GM10248 (cell line): ENCODE measurements around the gene FAM131C.

Source experiments
- CTCF ChIA-PET: fragments of 300-600 bp; sonication (Branson Sonifier 250); formaldehyde crosslinking; extraction: SDS; loops from one replicate; lab custom pipeline; 2021; ENCODE audit warnings: antibody characterized with exemption; lab: Yijun Ruan, JAX
- POLR2A ChIA-PET: fragments of 350-650 bp; sonication (Branson Sonifier 250); formaldehyde crosslinking; extraction: SDS; loops from one replicate; lab custom pipeline; 2020; ENCODE audit warnings: antibody characterized with exemption; lab: Yijun Ruan, JAX
- DNase-seq: peaks from one replicate; pipeline ENCODE4 v3.0.0; 2012; ENCODE audit errors: extremely low spot score
- CTCF ChIP-seq: IDR thresholded peaks from 2 replicates; pipeline ENCODE4 v1.5.1; 2012; ENCODE audit warnings: mild to moderate bottlenecking, low read depth; ENCODE audit errors: extremely low read depth, missing control alignments, control extremely low read depth

The FAM131C gene

GRCh38 chr1:16068356-16069270 is 4.8 kb downstream of the FAM131C start:
- no peak for TF ChIP-seq CTCF
- no peak for DNase-seq
- ChIA-PET CTCF (interaction anchor here (1.3 to 3.6 kb wide), 5 partner anchors 10 to 277 kb away, joined by 3 to 30 read pairs (median 5); no protein-coding TSS in a partner anchor), POLR2A (no interaction called here)

DNA sequence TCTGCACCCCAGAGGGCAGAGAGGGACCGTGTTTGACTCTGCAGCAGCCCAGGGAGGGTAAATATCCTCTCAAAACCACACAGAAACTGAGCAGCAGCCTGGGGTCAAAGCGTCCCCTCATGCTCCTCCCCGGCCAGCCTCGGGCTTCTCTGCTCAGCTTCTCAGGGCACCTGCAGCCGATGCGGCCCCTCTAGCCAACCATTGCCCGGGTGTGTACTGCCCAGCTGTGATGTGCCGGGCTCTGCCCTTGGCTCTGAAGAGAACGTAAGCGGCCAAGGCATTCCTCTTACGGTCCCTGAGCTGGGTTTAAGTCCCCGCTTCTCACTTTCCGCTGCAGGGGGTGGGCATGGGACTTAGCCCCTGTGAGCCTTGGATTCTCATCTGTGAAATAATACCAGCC is 5.5 kb downstream of the FAM131C start:
- TF ChIP-seq CTCF = no peak
- CTCF ChIA-PET = interaction anchor here (1.3 to 3.6 kb wide), 6 partner anchors 11 to 276 kb away, joined by 3 to 30 read pairs (median 6); no protein-coding TSS in a partner anchor
- POLR2A ChIA-PET = no interaction called here
- DNase-seq = no peak

DNA sequence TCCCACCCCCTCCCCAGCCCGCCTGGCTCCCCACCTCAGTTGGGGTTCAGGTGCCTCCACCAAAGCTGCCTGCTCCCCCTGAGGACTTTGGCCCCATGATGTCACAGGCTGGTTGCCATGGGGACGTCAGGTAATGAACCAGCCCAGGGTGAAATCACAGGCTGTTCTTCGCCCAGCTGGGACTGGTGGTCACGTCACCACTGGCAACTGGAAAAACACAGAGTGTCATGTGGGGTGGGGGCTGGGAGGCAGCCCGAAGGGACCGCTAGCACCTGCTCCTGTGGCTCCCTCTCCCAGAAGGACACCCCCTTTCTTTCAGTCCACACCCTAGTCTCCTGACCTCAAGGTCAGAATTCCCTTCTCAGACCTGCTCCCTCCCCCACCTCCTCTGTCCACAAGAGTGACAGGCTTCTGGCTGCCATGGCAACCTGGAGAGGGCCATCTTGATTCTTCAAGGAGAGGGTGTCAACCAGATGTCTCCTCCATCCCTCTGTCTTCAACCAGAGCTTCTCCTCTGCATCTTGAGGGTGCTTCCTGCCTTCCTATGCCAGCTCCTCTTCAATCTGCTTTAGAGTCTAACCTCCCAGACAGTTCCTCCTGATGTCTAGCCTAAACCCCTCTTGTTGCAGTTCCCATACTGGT is 6.2 kb downstream of the FAM131C start:
- ChIA-PET CTCF (interaction anchor here (1.2 to 1.8 kb wide), 4 partner anchors 11 to 15 kb away, joined by 3 to 7 read pairs (median 5); no protein-coding TSS in a partner anchor), POLR2A (no interaction called here)
- TF ChIP-seq CTCF = no peak
- no peak for DNase-seq

- TF ChIP-seq CTCF = no peak
- POLR2A ChIA-PET = no interaction called here
- CTCF ChIA-PET = interaction anchor here (1.2 to 1.8 kb wide), 3 partner anchors 11 to 16 kb away, joined by 4 to 7 read pairs (median 6); no protein-coding TSS in a partner anchor
- no peak for DNase-seq
These were observed 7.2 kb downstream of the FAM131C start for GRCh38 chr1:16066245-16066644.

DNA sequence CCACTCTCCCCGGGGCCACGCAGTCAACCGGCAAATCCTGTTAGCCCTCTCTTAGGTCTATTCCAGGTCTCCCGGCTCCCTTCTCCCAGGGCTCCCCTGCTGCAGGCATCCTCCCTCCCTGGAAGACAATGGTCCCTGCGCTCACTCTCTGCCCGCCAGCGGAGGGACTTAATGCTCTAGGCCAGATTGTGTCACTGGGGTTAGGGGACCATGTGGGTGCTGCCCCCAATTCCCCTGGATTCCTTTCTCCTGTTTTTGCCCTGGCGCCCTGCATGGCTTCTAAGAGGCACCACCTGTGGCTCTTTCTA is 8.2 kb downstream of the FAM131C start:
- POLR2A ChIA-PET = no interaction called here
- DNase-seq = no peak
- no peak for TF ChIP-seq CTCF
- CTCF ChIA-PET = interaction anchor here (1.1 to 1.7 kb wide), 4 partner anchors 9 to 274 kb away, joined by 4 to 7 read pairs (median 4); no protein-coding TSS in a partner anchor

DNA sequence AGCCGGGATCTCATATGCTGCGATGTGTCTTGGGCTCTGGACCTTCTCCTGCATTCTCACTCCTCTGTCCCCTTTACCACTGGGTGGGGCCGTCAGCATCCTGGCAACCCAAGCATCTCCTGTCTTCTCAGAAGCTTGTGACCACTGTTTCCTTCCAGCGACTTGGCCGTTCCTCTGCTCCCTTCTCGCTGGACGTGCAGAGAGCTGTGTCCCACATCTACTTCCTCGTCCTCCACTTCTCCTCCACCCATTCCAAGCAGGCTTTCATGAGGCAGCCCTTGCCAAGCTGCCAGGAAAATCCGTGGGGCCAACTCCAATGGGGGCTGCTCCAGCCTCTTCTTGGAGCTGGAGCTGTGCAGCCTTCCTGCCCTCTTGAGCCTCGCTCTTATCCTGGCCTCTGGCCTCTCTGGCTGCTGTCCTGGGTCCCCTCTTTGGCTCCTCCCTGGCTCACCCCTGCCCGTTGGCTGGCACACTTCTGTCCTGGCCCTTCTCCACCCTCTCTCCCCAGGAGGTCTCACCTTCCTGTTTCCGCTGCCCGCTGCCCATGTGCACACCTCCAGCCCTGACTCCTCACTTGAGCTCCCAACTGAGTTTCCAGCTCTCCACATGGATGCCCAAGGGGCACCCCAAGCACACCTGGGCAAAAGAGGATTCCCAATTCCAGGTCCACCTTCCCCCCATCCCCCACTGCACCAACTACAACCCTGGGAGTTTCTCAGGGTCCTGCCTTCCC is 8.7 kb downstream of the FAM131C start:
- no peak for TF ChIP-seq CTCF
- ChIA-PET POLR2A (no interaction called here), CTCF (interaction anchor here (0.7 to 1.7 kb wide), 5 partner anchors 9 to 273 kb away, joined by 4 to 7 read pairs (median 4); no protein-coding TSS in a partner anchor)
- DNase-seq = no peak
